Activated CD4-positive, alpha-beta T cell treated with anti-CD3 and anti-CD28 coated beads, Interleukin-2, amount 10 ng/mL, durations not matched to agents 7 days and 5 days (primary cell): Measurements from ENCODE around the gene LTK. TPM values are rescaled to one million over a fixed set of nuclear protein-coding genes. Genes with fewer than 3 reads are reported as not detected.

Experiments used
- CTCF ChIA-PET: fragments of 350-600 bp; sonication (Branson Sonifier 250); formaldehyde crosslinking; loops from one replicate; lab custom pipeline; 2021; ENCODE audit warnings: antibody characterized with exemption; lab: Charles Lee
- POLR2A ChIA-PET: fragments of 350-600 bp; sonication (Branson Sonifier 250); formaldehyde crosslinking; loops from one replicate; lab custom pipeline; 2021; ENCODE audit warnings: antibody characterized with exemption; lab: Charles Lee
- DNase-seq: peaks from one replicate; pipeline ENCODE4 v3.0.0-alpha.2; 2020
- H3K27ac Mint-ChIP-seq: one replicate; pipeline ENCODE4 v1.8.0; 2021; ENCODE audit warnings: mild to moderate bottlenecking, moderate library complexity, mixed read lengths
- H3K27me3 Mint-ChIP-seq: one replicate; pipeline ENCODE4 v1.8.0; 2021; ENCODE audit warnings: mixed read lengths
- H3K36me3 Mint-ChIP-seq: one replicate; pipeline ENCODE4 v1.8.0; 2021; ENCODE audit warnings: low read depth, mixed read lengths
- H3K4me1 Mint-ChIP-seq: one replicate; pipeline ENCODE4 v1.8.0; 2021; ENCODE audit warnings: mixed read lengths
- H3K4me3 Mint-ChIP-seq: one replicate; pipeline ENCODE4 v1.8.0; 2021; ENCODE audit warnings: mild to moderate bottlenecking, moderate library complexity, mixed read lengths
- H3K9me3 Mint-ChIP-seq: one replicate; pipeline ENCODE4 v1.8.0; 2021; ENCODE audit warnings: mixed read lengths
- total RNA-seq, 2 experiments: library from RNA; stranded (reverse); gene quantifications; one replicate each; pipeline ENCODE4 v1.2.3, GENCODE V29; 2021

Gene LTK
- total RNA-seq, 2 experiments from 2014 or later = 0.87 to 1.1 TPM

- no peak overlapping the region for H3K4me3 Mint-ChIP-seq
- CTCF ChIA-PET = interaction anchor here (0.6 to 1.0 kb wide), 2 partner anchors 258 to 1031 kb away, joined by 3 read pairs; no protein-coding TSS in a partner anchor
- POLR2A ChIA-PET = no interaction called here
- peaks cover 14% of the 10 kb centered on the region for H3K27me3 Mint-ChIP-seq
- no peaks in the 10 kb centered on the region for H3K9me3 Mint-ChIP-seq
- H3K4me1 Mint-ChIP-seq = peaks cover 31% of the 10 kb centered on the region
- no peak for DNase-seq
- no peaks in the 10 kb centered on the region for H3K36me3 Mint-ChIP-seq
- no peak overlapping the region for H3K27ac Mint-ChIP-seq
These were observed 40.7 kb upstream of the LTK start for GRCh38 chr15:41554343-41554742.

GRCh38 chr15:41553731-41554130 is 40.1 kb upstream of the LTK start:
- peaks cover 14% of the 10 kb centered on the region for H3K27me3 Mint-ChIP-seq
- DNase-seq = no peak
- H3K27ac Mint-ChIP-seq = no peak overlapping the region
- H3K36me3 Mint-ChIP-seq = no peaks in the 10 kb centered on the region
- H3K4me3 Mint-ChIP-seq = no peak overlapping the region
- ChIA-PET POLR2A (no interaction called here), CTCF (interaction anchor here (0.6 kb wide), 1 partner anchor 1030 kb away, joined by 3 read pairs; no protein-coding TSS in a partner anchor)
- H3K4me1 Mint-ChIP-seq = peaks cover 31% of the 10 kb centered on the region
- H3K9me3 Mint-ChIP-seq = no peaks in the 10 kb centered on the region

GRCh38 chr15:41550066-41550775 is 36.6 kb upstream of the LTK start:
- CTCF ChIA-PET = no interaction called here
- no peak for DNase-seq
- POLR2A ChIA-PET = no interaction called here
- H3K9me3 Mint-ChIP-seq = no peaks in the 10 kb centered on the region
- no peaks in the 10 kb centered on the region for H3K36me3 Mint-ChIP-seq
- peaks cover 11% of the 10 kb centered on the region for H3K4me1 Mint-ChIP-seq
- H3K27me3 Mint-ChIP-seq = no peaks in the 10 kb centered on the region
- no peak overlapping the region for H3K27ac Mint-ChIP-seq
- H3K4me3 Mint-ChIP-seq = no peak overlapping the region

GRCh38 chr15:41546851-41547786 is 33.5 kb upstream of the LTK start:
- peaks cover 12% of the 10 kb centered on the region for H3K4me1 Mint-ChIP-seq
- ChIA-PET CTCF (interaction anchor here (0.8 kb wide), 1 partner anchor 78 kb away, joined by 7 read pairs; no protein-coding TSS in a partner anchor), POLR2A (no interaction called here)
- H3K27me3 Mint-ChIP-seq = no peaks in the 10 kb centered on the region
- H3K9me3 Mint-ChIP-seq = no peaks in the 10 kb centered on the region
- no peak overlapping the region for H3K27ac Mint-ChIP-seq
- H3K4me3 Mint-ChIP-seq = no peak overlapping the region
- H3K36me3 Mint-ChIP-seq = no peaks in the 10 kb centered on the region
- no peak for DNase-seq

GRCh38 chr15:41545218-41545617 is 31.6 kb upstream of the LTK start:
- peaks cover 12% of the 10 kb centered on the region for H3K4me1 Mint-ChIP-seq
- CTCF ChIA-PET = interaction anchor here (1.5 kb wide), 1 partner anchor 16 kb away, joined by 3 read pairs; no protein-coding TSS in a partner anchor
- POLR2A ChIA-PET = no interaction called here
- H3K27ac Mint-ChIP-seq = peak overlapping the region; percentile 9
- H3K9me3 Mint-ChIP-seq = no peaks in the 10 kb centered on the region
- H3K4me3 Mint-ChIP-seq = peak overlapping the region; percentile 95
- no peaks in the 10 kb centered on the region for H3K27me3 Mint-ChIP-seq
- peaks cover 3% of the 10 kb centered on the region for H3K36me3 Mint-ChIP-seq
- DNase-seq = no peak

- Mint-ChIP-seq H3K4me3 (peak overlapping the region; percentile 95), H3K36me3 (peaks cover 3% of the 10 kb centered on the region), H3K27ac (no peak overlapping the region), H3K27me3 (no peaks in the 10 kb centered on the region), H3K9me3 (no peaks in the 10 kb centered on the region), H3K4me1 (peaks cover 12% of the 10 kb centered on the region)
- ChIA-PET CTCF (interaction anchor here (0.6 to 1.8 kb wide), 7 partner anchors 13 to 747 kb away, joined by 3 to 7 read pairs (median 3); no protein-coding TSS in a partner anchor), POLR2A (interaction anchor here (1.0 kb wide), 1 partner anchor 78 kb away, joined by 3 read pairs; no protein-coding TSS in a partner anchor)
- DNase-seq = no peak
These were observed 31.0 kb upstream of the LTK start for GRCh38 chr15:41544650-41545015.

GRCh38 chr15:41543521-41543870 is 29.9 kb upstream of the LTK start:
- peaks cover 12% of the 10 kb centered on the region for H3K4me1 Mint-ChIP-seq
- H3K4me3 Mint-ChIP-seq = peak overlapping the region; percentile 95
- H3K27ac Mint-ChIP-seq = peak overlapping the region; percentile 92
- H3K9me3 Mint-ChIP-seq = no peaks in the 10 kb centered on the region
- ChIA-PET POLR2A (no interaction called here), CTCF (interaction anchor here (1.4 to 1.8 kb wide), 2 partner anchors 14 to 20 kb away, joined by 3 to 7 read pairs; no protein-coding TSS in a partner anchor)
- H3K36me3 Mint-ChIP-seq = peaks cover 3% of the 10 kb centered on the region
- H3K27me3 Mint-ChIP-seq = no peaks in the 10 kb centered on the region
- no peak for DNase-seq

GRCh38 chr15:41536866-41537265 is 23.2 kb upstream of the LTK start:
- Mint-ChIP-seq H3K36me3 (peaks cover 16% of the 10 kb centered on the region), H3K27ac (no peak overlapping the region), H3K4me1 (peaks cover 14% of the 10 kb centered on the region), H3K27me3 (no peaks in the 10 kb centered on the region), H3K4me3 (no peak overlapping the region), H3K9me3 (no peaks in the 10 kb centered on the region)
- DNase-seq = no peak
- CTCF ChIA-PET = no interaction called here
- POLR2A ChIA-PET = no interaction called here

GRCh38 chr15:41535544-41535943 is 21.9 kb upstream of the LTK start:
- POLR2A ChIA-PET = no interaction called here
- Mint-ChIP-seq H3K27ac (no peak overlapping the region), H3K27me3 (no peaks in the 10 kb centered on the region), H3K9me3 (no peaks in the 10 kb centered on the region), H3K36me3 (peaks cover 13% of the 10 kb centered on the region), H3K4me1 (peaks cover 14% of the 10 kb centered on the region), H3K4me3 (no peak overlapping the region)
- CTCF ChIA-PET = interaction anchor here (1.5 kb wide), 1 partner anchor 18 kb away, joined by 4 read pairs; no protein-coding TSS in a partner anchor
- DNase-seq = no peak

GRCh38 chr15:41530363-41530956 is 16.8 kb upstream of the LTK start:
- H3K27me3 Mint-ChIP-seq = no peaks in the 10 kb centered on the region
- POLR2A ChIA-PET = no interaction called here

GRCh38 chr15:41523097-41523496 is 9.5 kb upstream of the LTK start:
- no peak overlapping the region for H3K27ac Mint-ChIP-seq
- ChIA-PET POLR2A (no interaction called here), CTCF (interaction anchor here (0.6 to 1.1 kb wide), 6 partner anchors 16 to 838 kb away, joined by 3 read pairs; partner anchors contain the start of gene MGA)

More at GRCh38 chr15:41530363-41530956, 16.8 kb upstream of the LTK start:
- CTCF ChIA-PET = interaction anchor here (1.0 to 1.5 kb wide), 4 partner anchors 10 to 280 kb away, joined by 3 to 4 read pairs (median 4); partner anchors contain the start of gene LTK
- Mint-ChIP-seq H3K27ac (no peak overlapping the region), H3K36me3 (peaks cover 25% of the 10 kb centered on the region), H3K4me1 (no peaks in the 10 kb centered on the region), H3K4me3 (no peak overlapping the region), H3K9me3 (no peaks in the 10 kb centered on the region)
- no peak for DNase-seq

GRCh38 chr15:41521614-41522013 is 8.0 kb upstream of the LTK start:
- Mint-ChIP-seq H3K27ac (no peak overlapping the region), H3K4me3 (no peak overlapping the region), H3K9me3 (no peaks in the 10 kb centered on the region), H3K27me3 (no peaks in the 10 kb centered on the region), H3K4me1 (no peaks in the 10 kb centered on the region), H3K36me3 (peaks cover 8% of the 10 kb centered on the region)
- DNase-seq = no peak
- ChIA-PET POLR2A (no interaction called here), CTCF (interaction anchor here (0.8 kb wide), 1 partner anchor 14 kb away, joined by 3 read pairs; no protein-coding TSS in a partner anchor)

More at GRCh38 chr15:41523097-41523496, 9.5 kb upstream of the LTK start:
- no peak for DNase-seq
- Mint-ChIP-seq H3K27me3 (no peaks in the 10 kb centered on the region), H3K4me3 (no peak overlapping the region), H3K9me3 (no peaks in the 10 kb centered on the region), H3K4me1 (no peaks in the 10 kb centered on the region), H3K36me3 (peaks cover 8% of the 10 kb centered on the region)
